HG02885 (cell line): ENCODE data around the gene LCN12.

Source experiments
- ATAC-seq: cut with Tn5 transposase; IDR thresholded peaks from one replicate; pipeline ENCODE4 v1.9.1; 2021; ENCODE audit warnings: mild to moderate bottlenecking; ENCODE audit not compliant: unreplicated experiment, poor library complexity

LCN12 gene

GRCh38 chr9:136956604-136957003, 4.5 kb downstream of the LCN12 start:
- ATAC-seq: no peak

- ATAC-seq: no peak
These were observed 5.4 kb downstream of the LCN12 start for GRCh38 chr9:136957461-136957860.

- no peak for ATAC-seq
These were observed 5.8 kb downstream of the LCN12 start for GRCh38 chr9:136957901-136958300.

- ATAC-seq: no peak
These were observed 6.4 kb downstream of the LCN12 start for GRCh38 chr9:136958473-136958872.

GRCh38 chr9:136958898-136959850, 7.1 kb downstream of the LCN12 start:
- no peak for ATAC-seq

GRCh38 chr9:136960212-136960937, 8.3 kb downstream of the LCN12 start:
- no peak for ATAC-seq

GRCh38 chr9:136960938-136961275, 8.8 kb downstream of the LCN12 start:
- ATAC-seq: no peak

- no peak for ATAC-seq
These were observed 9.4 kb downstream of the LCN12 start for GRCh38 chr9:136961279-136962065.

- no peak for ATAC-seq
These were observed 10.1 kb downstream of the LCN12 start for GRCh38 chr9:136962163-136962562.

- ATAC-seq: no peak
These were observed 10.7 kb downstream of the LCN12 start for GRCh38 chr9:136962701-136963248.

- ATAC-seq: no peak
These were observed 11.3 kb downstream of the LCN12 start for GRCh38 chr9:136963341-136963740.

- ATAC-seq: no peak
These were observed 11.7 kb downstream of the LCN12 start for GRCh38 chr9:136963751-136964150.

GRCh38 chr9:136964171-136964689, 12.2 kb downstream of the LCN12 start:
- ATAC-seq: no peak

GRCh38 chr9:136964833-136965422, 12.9 kb downstream of the LCN12 start:
- no peak for ATAC-seq

- no peak for ATAC-seq
These were observed 13.9 kb downstream of the LCN12 start for GRCh38 chr9:136965771-136966484.

- no peak for ATAC-seq
These were observed 16.5 kb downstream of the LCN12 start for GRCh38 chr9:136968333-136969127.

GRCh38 chr9:136969150-136969549, 17.1 kb downstream of the LCN12 start:
- ATAC-seq: no peak

GRCh38 chr9:136969774-136970173, 17.7 kb downstream of the LCN12 start:
- ATAC-seq: no peak
